Colonic mucosa (tissue), 4 donors: ENCODE results near the gene RASGEF1C. TPM values are rescaled to one million over a fixed set of nuclear protein-coding genes. Genes with fewer than 3 reads are reported as not detected.
"Not testable (repeated sequence)": the region's sequence is repeated elsewhere in the genome, so short reads cannot be mapped to it uniquely, and the experiment has no call there.

Experiments used
- DNase-seq: peaks from one replicate; pipeline ENCODE4 v3.0.0-alpha.2; 2020
- H3K27ac ChIP-seq: fragments of 200-600 bp; one replicate; pipeline ENCODE4 v1.8.0; 2021
- H3K27me3 ChIP-seq: fragments of 200-600 bp; one replicate; pipeline ENCODE4 v1.8.0; 2021
- H3K36me3 ChIP-seq: fragments of 200-600 bp; one replicate; pipeline ENCODE4 v1.8.0; 2021
- H3K4me1 ChIP-seq: fragments of 200-600 bp; one replicate; pipeline ENCODE4 v1.8.0; 2021; ENCODE audit warnings: mild to moderate bottlenecking
- H3K4me3 ChIP-seq: fragments of 200-600 bp; one replicate; pipeline ENCODE4 v1.8.0; 2021
- H3K9ac ChIP-seq, 2 donors: one replicate each; pipeline ENCODE4 v1.7.0; 2013; ENCODE audit warnings: control low read depth in 2 of 2, low read depth in 2 of 2, low read length in 2 of 2
- H3K9me3 ChIP-seq: fragments of 200-600 bp; one replicate; pipeline ENCODE4 v1.8.0; 2021
- intact Hi-C: fragments of 100-400 bp; cut with DNase I; formaldehyde crosslinking; loops from one replicate; pipeline ENCODE4 v1.14.1; 2022
- total RNA-seq, 2 donors: library from RNA; stranded (reverse); fragmentation: NEBNext Ultra II Directional in 1 of 2; extraction: Animal tissue kit (Norgen Biotek cat#: 25700) in 1 of 2; gene quantifications; one replicate each; pipeline ENCODE4 v1.2.1, GENCODE V29; 2021
- TF ChIP-seq, protein P1 (sequence below): fragments of 200-600 bp; IDR thresholded peaks from one replicate; pipeline ENCODE4 v1.8.0; 2022; ENCODE audit warnings: antibody characterized with exemption, mild to moderate bottlenecking
- donor health status: healthy.
- donor health status: DM: no; HTN: no; CAD: no.
- donor health status: DM: no; HTN: no; CAD: no.

Gene RASGEF1C
- total RNA-seq, 2 donors from 2014 or later, result 0.85 TPM; not detected in 1

DNA sequence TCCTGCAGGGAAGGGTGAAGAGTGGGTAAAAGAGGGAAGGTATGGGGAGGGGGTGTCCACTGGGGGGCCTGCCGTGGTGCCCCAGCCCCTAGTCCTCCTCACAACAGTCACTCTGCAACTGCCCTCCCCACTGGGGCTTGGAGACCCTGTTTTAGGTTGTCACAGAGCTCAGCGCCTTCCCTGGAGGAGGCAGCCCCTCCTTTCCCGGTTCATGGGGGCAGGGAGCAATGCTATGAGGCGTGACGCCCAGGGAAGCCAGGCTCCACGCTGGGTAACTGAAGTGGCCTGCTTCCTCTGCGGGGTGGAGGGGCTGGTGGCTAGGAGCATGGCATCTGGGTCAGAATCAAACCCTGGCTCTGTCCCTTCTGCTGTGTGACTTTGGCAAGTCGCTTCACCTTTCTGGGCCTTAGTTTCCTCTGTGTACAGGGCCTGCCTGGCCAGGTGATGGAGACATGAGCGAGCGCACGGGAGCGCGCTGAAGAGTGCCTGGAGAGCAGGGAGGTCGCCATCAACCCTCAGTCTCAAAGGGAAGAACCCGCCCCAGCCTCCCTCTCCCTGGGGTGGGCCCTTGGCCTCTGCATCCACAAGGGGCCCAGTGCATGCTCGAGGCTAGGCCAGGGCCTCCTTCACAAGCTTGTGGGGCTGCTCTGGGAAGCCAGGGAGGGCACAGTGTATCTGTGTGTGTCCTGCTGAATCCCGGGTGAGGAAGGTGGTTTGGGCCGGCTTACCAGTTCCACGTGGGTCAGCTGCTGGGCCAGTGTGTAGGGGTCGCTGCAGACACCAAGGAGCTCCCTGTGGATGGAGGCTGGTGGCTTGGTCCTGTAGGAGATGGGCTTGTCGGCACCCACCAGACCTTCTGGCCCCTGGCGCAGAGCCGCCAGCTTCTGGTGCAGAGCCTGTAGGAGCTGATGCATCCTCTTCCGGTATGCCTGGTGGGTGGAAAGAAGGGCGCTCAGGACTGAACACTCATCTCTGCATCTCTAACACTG lies 81.0 kb downstream of the RASGEF1C start:
- intact Hi-C loops, result loop anchor here (5.0 kb wide), 1 partner anchor 199 kb away; no protein-coding TSS in a partner anchor
- Histone ChIP-seq H3K4me3 (no peak overlapping the region), H3K36me3 (no peaks in the 10 kb centered on the region), H3K4me1 (no peaks in the 10 kb centered on the region), H3K9me3 (no peaks in the 10 kb centered on the region), H3K9ac (no peak overlapping the region), H3K27ac (no peak overlapping the region), H3K27me3 (no peaks in the 10 kb centered on the region)
- TF ChIP-seq, protein P1, sequence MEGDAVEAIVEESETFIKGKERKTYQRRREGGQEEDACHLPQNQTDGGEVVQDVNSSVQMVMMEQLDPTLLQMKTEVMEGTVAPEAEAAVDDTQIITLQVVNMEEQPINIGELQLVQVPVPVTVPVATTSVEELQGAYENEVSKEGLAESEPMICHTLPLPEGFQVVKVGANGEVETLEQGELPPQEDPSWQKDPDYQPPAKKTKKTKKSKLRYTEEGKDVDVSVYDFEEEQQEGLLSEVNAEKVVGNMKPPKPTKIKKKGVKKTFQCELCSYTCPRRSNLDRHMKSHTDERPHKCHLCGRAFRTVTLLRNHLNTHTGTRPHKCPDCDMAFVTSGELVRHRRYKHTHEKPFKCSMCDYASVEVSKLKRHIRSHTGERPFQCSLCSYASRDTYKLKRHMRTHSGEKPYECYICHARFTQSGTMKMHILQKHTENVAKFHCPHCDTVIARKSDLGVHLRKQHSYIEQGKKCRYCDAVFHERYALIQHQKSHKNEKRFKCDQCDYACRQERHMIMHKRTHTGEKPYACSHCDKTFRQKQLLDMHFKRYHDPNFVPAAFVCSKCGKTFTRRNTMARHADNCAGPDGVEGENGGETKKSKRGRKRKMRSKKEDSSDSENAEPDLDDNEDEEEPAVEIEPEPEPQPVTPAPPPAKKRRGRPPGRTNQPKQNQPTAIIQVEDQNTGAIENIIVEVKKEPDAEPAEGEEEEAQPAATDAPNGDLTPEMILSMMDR, result no peak
- DNase-seq, result peak; percentile 11

DNA sequence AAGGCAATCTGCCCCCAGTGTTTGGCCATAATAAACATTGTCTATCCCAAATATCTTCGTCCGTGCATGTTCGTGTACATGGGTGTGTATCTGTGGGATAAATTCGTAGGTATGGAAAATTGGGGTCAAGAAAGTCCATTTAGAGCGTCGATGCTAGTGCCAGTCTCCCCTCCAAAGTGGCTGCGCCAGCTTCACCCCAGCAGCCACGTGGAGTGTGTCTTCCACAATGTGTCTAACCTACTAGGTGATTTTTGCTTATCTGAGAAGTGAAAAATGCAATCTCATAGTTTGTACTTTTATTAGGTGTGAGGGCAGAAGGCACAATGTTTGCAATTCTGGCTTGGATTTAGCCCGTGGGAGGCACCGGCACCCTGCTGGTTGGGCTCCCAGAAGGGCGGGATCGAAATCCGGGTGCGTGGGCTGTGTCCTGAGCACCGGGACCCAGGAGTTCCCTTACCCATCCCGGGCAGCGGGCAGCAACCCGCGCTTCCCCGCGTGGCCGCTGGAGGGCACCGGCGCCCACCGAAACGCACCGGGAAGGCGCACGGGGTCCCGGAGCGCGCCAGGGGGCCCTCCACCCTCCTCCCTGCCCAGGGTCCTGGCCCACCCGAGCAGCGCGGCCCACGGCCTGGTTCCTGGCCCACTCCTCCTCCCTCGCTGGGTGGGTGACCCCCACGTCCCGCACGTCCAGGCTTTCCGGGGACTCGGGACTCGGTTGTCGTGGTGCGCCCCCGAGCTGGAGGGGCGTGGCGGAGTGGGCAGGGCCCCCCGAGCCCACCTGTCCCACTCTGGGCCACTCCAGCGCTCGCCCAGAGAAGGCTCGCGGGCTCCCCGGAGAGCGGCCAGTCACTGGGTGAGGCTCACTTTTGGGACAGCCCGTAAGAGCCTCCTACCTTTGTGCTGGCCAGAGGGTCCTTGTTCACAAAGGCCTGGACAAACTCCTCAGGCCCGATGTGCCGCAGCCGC lies 82.0 kb downstream of the RASGEF1C start:
- Histone ChIP-seq H3K9me3 (no peaks in the 10 kb centered on the region), H3K27ac (no peak overlapping the region), H3K4me1 (no peaks in the 10 kb centered on the region), H3K4me3 (no peak overlapping the region), H3K36me3 (no peaks in the 10 kb centered on the region), H3K27me3 (no peaks in the 10 kb centered on the region), H3K9ac (no peak overlapping the region)
- intact Hi-C loops, result loop anchor here (5.0 kb wide), 1 partner anchor 200 kb away; no protein-coding TSS in a partner anchor
- TF ChIP-seq, protein P1, result peak; percentile 79
- DNase-seq, result peak; percentile 31

DNA sequence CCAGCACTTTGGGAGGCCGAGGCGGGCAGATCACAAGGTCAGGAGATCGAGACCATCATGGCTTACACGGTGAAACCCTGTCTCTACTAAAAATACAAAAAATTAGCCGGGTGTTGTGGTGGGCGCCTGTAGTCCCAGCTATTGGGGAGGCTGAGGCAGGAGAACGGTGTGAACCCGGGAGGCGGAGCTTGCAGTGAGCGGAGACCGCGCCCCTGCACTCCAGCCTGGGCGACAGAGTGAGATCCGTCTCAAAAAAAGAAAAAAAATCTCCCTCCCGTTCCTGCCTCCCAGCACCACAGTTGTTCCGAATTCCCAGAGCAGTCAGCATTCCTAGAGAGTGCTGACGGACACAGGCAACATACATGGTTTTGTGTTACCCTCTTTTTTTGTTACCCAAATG lies 82.9 kb downstream of the RASGEF1C start:
- H3K4me3 ChIP-seq, H3K27ac ChIP-seq, DNase-seq, H3K4me1 ChIP-seq, H3K9me3 ChIP-seq, H3K9ac ChIP-seq, H3K27me3 ChIP-seq, H3K36me3 ChIP-seq: not testable (repeated sequence)
- intact Hi-C loops, result loop anchor here (5.0 kb wide), 1 partner anchor 201 kb away; no protein-coding TSS in a partner anchor

DNA sequence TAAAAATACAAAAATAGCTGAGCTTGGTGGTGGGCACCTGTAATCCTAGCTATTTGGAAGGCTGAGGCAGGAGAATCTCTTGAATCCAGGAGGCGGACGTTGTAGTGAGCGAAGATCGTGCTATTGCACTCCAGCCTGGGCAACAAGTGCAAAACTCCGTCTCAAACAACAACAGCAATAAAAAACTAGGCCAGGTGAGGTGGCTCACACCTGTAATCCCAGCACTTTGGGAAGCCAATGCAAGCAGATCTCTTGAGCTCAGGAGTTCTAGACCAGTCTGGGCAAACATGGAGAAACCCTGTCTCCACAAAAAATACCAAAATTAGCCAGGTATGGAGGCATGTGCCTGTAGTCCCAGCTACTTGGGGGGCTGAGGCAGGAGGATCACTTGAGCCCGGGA lies 84.3 kb downstream of the RASGEF1C start:
- H3K9ac ChIP-seq, H3K27me3 ChIP-seq, H3K4me3 ChIP-seq, DNase-seq, H3K9me3 ChIP-seq, H3K36me3 ChIP-seq, H3K4me1 ChIP-seq, H3K27ac ChIP-seq: not testable (repeated sequence)
- intact Hi-C loops, result loop anchor here (5.0 kb wide), 1 partner anchor 203 kb away; no protein-coding TSS in a partner anchor

DNA sequence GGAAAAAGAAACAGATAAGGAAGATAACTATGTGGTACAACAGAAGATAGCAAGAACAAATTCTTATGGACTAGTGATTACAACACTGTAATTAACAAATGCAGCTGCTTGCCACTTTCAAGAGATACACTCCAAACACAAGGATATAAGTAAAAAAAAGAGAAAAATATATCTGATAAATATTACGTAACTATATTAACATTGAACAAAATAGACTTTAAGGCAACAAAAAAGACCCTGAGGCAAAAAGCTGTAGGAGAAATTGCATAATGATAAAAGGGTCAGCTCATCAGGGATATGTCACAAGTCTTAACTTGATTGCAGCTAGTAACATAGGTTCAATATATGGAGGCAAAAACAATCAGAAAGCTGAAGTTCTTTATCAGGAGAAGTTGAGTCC lies 86.1 kb downstream of the RASGEF1C start:
- Histone ChIP-seq H3K27me3 (no peaks in the 10 kb centered on the region), H3K9ac (no peak overlapping the region), H3K27ac (no peak overlapping the region), H3K4me1 (no peaks in the 10 kb centered on the region), H3K36me3 (no peaks in the 10 kb centered on the region), H3K9me3 (no peaks in the 10 kb centered on the region), H3K4me3 (no peak overlapping the region)
- TF ChIP-seq, protein P1, result no peak
- intact Hi-C loops, result no loop called here
- no peak for DNase-seq

DNA sequence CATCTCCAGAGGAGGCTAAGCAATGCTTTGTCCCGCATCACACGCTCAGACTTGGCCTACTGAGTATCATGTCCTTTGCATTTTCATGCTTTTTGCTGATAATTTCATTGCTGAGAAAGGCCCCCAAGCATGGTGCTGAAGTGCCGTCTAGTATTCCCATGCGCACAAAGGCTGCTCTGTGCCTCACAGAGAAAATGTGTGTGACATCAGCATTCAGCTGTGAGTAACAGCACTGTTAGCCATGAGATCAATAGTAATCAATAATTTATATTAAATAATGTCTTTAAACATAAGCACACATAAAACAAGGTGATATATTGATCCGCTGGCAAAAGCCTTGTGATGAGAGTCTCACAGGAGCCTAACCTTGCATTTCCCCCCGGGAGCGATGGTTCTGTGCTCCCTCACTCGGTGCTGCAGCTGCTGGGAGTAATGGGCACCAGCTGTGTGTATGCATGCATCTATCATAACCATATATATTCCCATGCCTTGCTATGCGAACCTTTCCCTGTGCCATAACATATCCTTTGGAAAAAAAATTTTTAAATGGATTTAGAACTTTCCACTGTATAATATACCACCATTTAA lies 87.1 kb downstream of the RASGEF1C start:
- Histone ChIP-seq H3K36me3 (no peaks in the 10 kb centered on the region), H3K9me3 (no peaks in the 10 kb centered on the region), H3K27ac (no peak overlapping the region), H3K27me3 (no peaks in the 10 kb centered on the region), H3K4me1 (no peaks in the 10 kb centered on the region), H3K9ac (no peak overlapping the region), H3K4me3 (no peak overlapping the region)
- no peak for DNase-seq
- intact Hi-C loops, result no loop called here
- TF ChIP-seq, protein P1, result no peak
